Testis (tissue), 2 donors: Measurements from ENCODE around the gene NR1H3.

Experiments
- CTCF ChIP-seq, 3 experiments: fragments of 450-650 bp in 2 of 3; fragments of 200-600 bp in 1 of 3; sonication (generic) in 1 of 3; IDR thresholded peaks; one replicate each; pipeline ENCODE4 v1.5.1; 2016 to 2019; ENCODE audit warnings: antibody characterized with exemption in 3 of 3, mild to moderate bottlenecking in 2 of 3, moderate library complexity in 1 of 3
- POLR2A ChIP-seq: fragments of 450-650 bp; IDR thresholded peaks from one replicate; pipeline ENCODE4 v1.6.1; 2017; ENCODE audit warnings: antibody characterized with exemption, mild to moderate bottlenecking, moderate library complexity

GRCh38 chr11:47269829-47270305 is 12.1 kb downstream of the NR1H3 start, which contains the start of gene MADD:
- TF ChIP-seq CTCF (IDR thresholded peaks at IDR 0.05) (no peak), POLR2A (no peak)
